K562 (cell line): ENCODE results near the gene PLEKHG5. TPM values are rescaled to one million over a fixed set of nuclear protein-coding genes. Genes with fewer than 3 reads are reported as not detected.

Experiments
- ATAC-seq: fragments of 200-7000 bp; cut with Tn5 transposase; 3 replicates; pipeline ENCODE4 v1.9.1; 2020; ENCODE audit warnings: moderate library complexity
- BruUV-seq: library from RNA; stranded (reverse); fragments of 400-500 nt; replicated peaks from 2 replicates; lab custom pipeline; 2021; lab: Mats Ljungman, UMichigan
- CTCF ChIA-PET: fragments of 300-600 bp; formaldehyde crosslinking; extraction: SDS; loops from one replicate; lab custom pipeline; 2021; ENCODE audit warnings: low intra/inter-chr PET ratio; lab: Yijun Ruan, JAX
- POLR2A ChIA-PET: fragments of 300-600, 350-650 bp; sonication (Branson Sonifier 250); formaldehyde crosslinking; extraction: SDS; loops from one replicate; lab custom pipeline; 2021; ENCODE audit warnings: antibody characterized with exemption, inconsistent platforms; lab: Yijun Ruan, JAX
- DNase-seq, 4 experiments: peaks; one replicate each; pipeline versions ENCODE4 v3.0.0 to v3.0.0-alpha.2; 2011 to 2018; ENCODE audit warnings: low spot score in 3 of 4, mixed read lengths in 3 of 4; ENCODE audit errors: extremely low read depth in 1 of 4
- FAIRE-seq: peaks from 2 replicates; lab custom pipeline; 2011; peaks lifted over from hg19 to GRCh38; lab: Jason Lieb, UNC
- H2AFZ ChIP-seq: 2 replicates; pipeline ENCODE4 v1.6.0; 2011; ENCODE audit warnings: low read depth, low read length, control low read depth, inconsistent platforms
- H3K27ac ChIP-seq: fragments of 200-600 bp; 3 replicates; pipeline ENCODE4 v1.8.0; 2011; ENCODE audit warnings: low read depth, mild to moderate bottlenecking, control low read depth, inconsistent platforms, low read length, moderate library complexity, mixed read lengths; ENCODE audit errors: extremely low read depth
- H3K27me3 ChIP-seq, 2 experiments: fragments of 300-600 bp in 1 of 2; 2 replicates in 1 of 2; 3 replicates in 1 of 2; pipeline versions ENCODE4 v1.6.0 to v1.8.0; 2011; ENCODE audit warnings: inconsistent platforms in 2 of 2, low read length in 2 of 2, mild to moderate bottlenecking in 1 of 2, mixed read lengths in 1 of 2, moderate library complexity in 1 of 2; ENCODE audit not compliant: control insufficient read depth in 2 of 2, insufficient read depth in 2 of 2
- H3K36me3 ChIP-seq: fragments of 300-600 bp; 3 replicates; pipeline ENCODE4 v1.8.0; 2011; ENCODE audit warnings: mild to moderate bottlenecking, low read length, inconsistent platforms; ENCODE audit not compliant: control insufficient read depth, insufficient read depth
- H3K4me1 ChIP-seq, 2 experiments: fragments of 200-600 bp in 1 of 2; replicated peaks in 1 of 2; 2 replicates in 1 of 2; 3 replicates in 1 of 2; pipeline versions ENCODE4 v1.5.1 to v1.8.0; 2011; ENCODE audit warnings: inconsistent platforms in 2 of 2, low read length in 2 of 2, mild to moderate bottlenecking in 1 of 2, mixed read lengths in 1 of 2, moderate library complexity in 1 of 2; ENCODE audit not compliant: control insufficient read depth in 2 of 2, insufficient read depth in 2 of 2
- H3K4me2 ChIP-seq: 2 replicates; pipeline ENCODE4 v1.6.1; 2011; ENCODE audit warnings: low read length, control low read depth, inconsistent platforms, mixed read lengths; ENCODE audit not compliant: insufficient read depth
- H3K4me3 ChIP-seq: fragments of 200-600 bp; sonication (generic), shearing (Covaris generic); 2 replicates; pipeline ENCODE4 v1.5.1; 2016; ENCODE audit warnings: control low read depth, inconsistent platforms
- H3K79me2 ChIP-seq: fragments of 200-600 bp; 3 replicates; pipeline ENCODE4 v1.8.0; 2011; ENCODE audit warnings: low read length, inconsistent platforms; ENCODE audit not compliant: control insufficient read depth, insufficient read depth
- H3K9ac ChIP-seq, 2 experiments: 2 replicates each; pipeline versions ENCODE4 v1.6.0 to v1.6.1; 2011; ENCODE audit warnings: low read depth in 2 of 2, low read length in 2 of 2, control low read depth in 1 of 2, inconsistent platforms in 1 of 2, mild to moderate bottlenecking in 1 of 2, mixed read lengths in 1 of 2; ENCODE audit not compliant: insufficient read depth in 1 of 2
- H3K9me1 ChIP-seq: one replicate; pipeline ENCODE4 v1.6.0; 2011; ENCODE audit warnings: inconsistent platforms, mild to moderate bottlenecking, low read length, moderate library complexity; ENCODE audit not compliant: control insufficient read depth, insufficient read depth
- H3K9me3 ChIP-seq: replicated peaks from 2 replicates; pipeline ENCODE4 v1.5.1; 2011; ENCODE audit warnings: low read depth, low read length, inconsistent platforms; ENCODE audit not compliant: control insufficient read depth, insufficient read depth
- H4K20me1 ChIP-seq: replicated peaks from 2 replicates; pipeline ENCODE4 v1.6.1; 2011; ENCODE audit warnings: low read length, inconsistent platforms, mixed read lengths; ENCODE audit not compliant: control insufficient read depth, insufficient read depth
- CREM ChIP-seq: IDR thresholded peaks from 2 replicates; pipeline ENCODE4 v1.6.1; 2014; ENCODE audit warnings: antibody characterized with exemption, low read depth
- ELK3 ChIP-seq: fragments of 450-650 bp; formaldehyde crosslinking; IDR thresholded peaks from 2 replicates; pipeline ENCODE4 v1.4.0; 2020; ENCODE audit warnings: mild to moderate bottlenecking
- ILK ChIP-seq: fragments of 450-650 bp; IDR thresholded peaks from 2 replicates; pipeline ENCODE4 v1.6.1; 2016; ENCODE audit warnings: missing genetic modification characterization, low read depth, mild to moderate bottlenecking, missing compliant biosample characterization, moderate library complexity, borderline replicate concordance
- KAT7 ChIP-seq: sonication (generic); formaldehyde crosslinking; IDR thresholded peaks from 2 replicates; pipeline ENCODE4 v1.8.0; 2022; ENCODE audit warnings: missing genetic modification reagents, mild to moderate bottlenecking, borderline replicate concordance
- NKRF ChIP-seq: fragments of 450-650 bp; IDR thresholded peaks from 2 replicates; pipeline ENCODE4 v1.6.1; 2016; ENCODE audit warnings: borderline replicate concordance
- PHTF2 ChIP-seq: fragments of 250-450 bp; sonication (Bioruptor Pico); IDR thresholded peaks from 2 replicates; pipeline ENCODE4 v1.5.0; 2021; ENCODE audit warnings: mild to moderate bottlenecking
- ZBTB33 ChIP-seq: sonication (generic); formaldehyde crosslinking; IDR thresholded peaks from 2 replicates; pipeline ENCODE4 v1.8.1; 2023; ENCODE audit warnings: mild to moderate bottlenecking, missing genetic modification reagents
- ZC3H4 ChIP-seq: sonication (generic); formaldehyde crosslinking; IDR thresholded peaks from 2 replicates; pipeline ENCODE4 v1.9.0; 2021; ENCODE audit warnings: missing genetic modification reagents, borderline replicate concordance
- ZFP91 ChIP-seq: sonication (generic); formaldehyde crosslinking; IDR thresholded peaks from 2 replicates; pipeline ENCODE4 v1.8.0; 2022; ENCODE audit warnings: mild to moderate bottlenecking, missing genetic modification reagents
- ZNF589 ChIP-seq: fragments of 200-800 bp; sonication (Bioruptor generic); IDR thresholded peaks from 2 replicates; pipeline ENCODE4 v1.6.1; 2016; ENCODE audit warnings: low read depth, missing genetic modification characterization, missing compliant biosample characterization
- WGBS: fragments of 100-300 bp; shearing (Covaris generic); methylation state at CpG from one replicate; pipeline ENCODE4 v1.1.6; 2016; ENCODE audit warnings: low coverage, mixed read lengths; ENCODE audit not compliant: insufficient coverage; ENCODE audit errors: missing lambda C conversion rate; 5-methylcytosine and 5-hydroxymethylcytosine counted together
- in situ Hi-C: fragments of 300-500 bp; cut with MboI; formaldehyde crosslinking; loops from 4 replicates; pipeline ENCODE4 v1.15.0; 2018; ENCODE audit warnings: inconsistent platforms, mixed read lengths
- intact Hi-C: fragments of 100-400 bp; cut with micrococcal nuclease; formaldehyde crosslinking; loops from 2 replicates; pipeline ENCODE4 v1.14.2; 2022
- polyA plus RNA-seq, 8 experiments: library from polyadenylated mRNA; depleted of rRNA in 4 of 8; stranded (reverse) in 5 of 8; unstranded in 3 of 8; fragments of >200 nt; fragmentation: Nextera tagmentation in 2 of 8; fragmentation: Illumina TruSeq in 1 of 8; extraction: Ambion mirVana in 2 of 8; extraction: Trizol in 1 of 8; gene quantifications; 2 replicates each; pipeline versions ENCODE4 v1.2.1 to v1.2.3, GENCODE V29; 2011 to 2014; ENCODE audit warnings: inconsistent platforms in 1 of 8, missing spikeins in 1 of 8
- total RNA-seq, 7 experiments: library from RNA; depleted of rRNA in 6 of 7; stranded (reverse); fragments of >200 nt in 6 of 7; fragmentation: Illumina TruSeq in 2 of 7; extraction: Trizol in 2 of 7; gene quantifications; 2 replicates each; pipeline versions ENCODE4 v1.2.1 to v1.2.3, GENCODE V29; 2011 to 2021; ENCODE audit warnings: low replicate concordance in 1 of 7
- TF ChIP-seq, protein P1 (sequence below), 2 experiments: fragments of 450-650 bp in 1 of 2; sonication (generic) in 1 of 2; formaldehyde crosslinking; conservative IDR thresholded peaks; 2 replicates each; pipeline versions ENCODE4 v1.4.0 to v1.8.1; 2020 to 2022; ENCODE audit warnings: mild to moderate bottlenecking in 1 of 2, missing genetic modification reagents in 1 of 2

PLEKHG5 gene
- total and polyA plus RNA-seq, 9 of the 15 experiments (the other 6 are each of a cell fraction or from before 2014, with no cell fraction given), result 0.04 to 0.29 (median 0.09) TPM; not detected in 3

DNA sequence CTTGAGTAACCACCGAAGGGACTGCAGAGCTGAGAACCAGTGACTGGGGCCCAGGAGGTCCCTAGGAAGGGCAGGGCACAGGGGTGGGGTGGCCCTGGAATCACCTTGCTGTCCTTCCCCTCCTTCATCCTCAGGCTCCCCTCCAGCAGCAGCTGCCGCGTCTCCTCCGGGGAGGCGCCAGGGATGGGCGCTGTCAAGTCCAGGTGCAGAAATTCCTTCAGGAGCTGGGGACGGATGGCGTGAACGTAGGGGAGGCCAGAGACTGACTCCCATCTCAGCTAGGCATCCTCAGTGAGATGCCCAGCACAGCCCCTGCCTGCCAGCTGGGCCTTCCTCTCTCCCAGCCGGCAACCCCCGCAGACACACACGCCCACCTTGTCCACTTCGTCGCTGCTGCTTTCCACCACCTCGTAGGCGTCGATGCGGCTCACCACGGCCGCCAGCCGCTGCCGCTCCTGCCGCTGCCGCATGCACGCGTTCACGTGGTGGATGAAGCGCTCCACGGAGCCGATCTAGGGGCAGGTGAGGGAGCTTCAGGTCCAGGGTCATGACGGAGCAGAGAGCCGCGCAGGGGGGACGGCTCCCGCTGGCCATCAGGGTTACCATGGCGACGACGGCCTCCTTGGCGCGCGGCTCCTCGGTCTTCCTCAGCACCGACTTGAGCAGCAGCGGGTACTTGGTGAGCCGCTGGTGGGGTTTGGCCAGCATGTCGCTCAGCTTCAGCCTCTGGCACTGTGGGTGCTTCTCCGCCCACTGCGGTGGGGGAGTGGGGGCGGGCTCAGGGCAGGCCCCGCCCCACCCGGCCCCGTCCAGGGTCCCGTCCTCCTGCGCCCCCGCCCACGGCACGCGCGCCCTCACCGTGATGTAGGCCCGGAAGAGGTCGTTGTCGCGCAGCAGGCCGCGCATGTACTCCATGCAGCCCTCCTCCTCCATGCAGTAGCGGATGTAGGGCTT lies 21.1 kb downstream of the PLEKHG5 start:
- Histone ChIP-seq H3K9ac (peak overlapping the region in 1 of 2 experiments; percentile 61; a peak in 2 of 4 replicates), H3K36me3 (no peaks in the 10 kb centered on the region), H3K27ac (no peak overlapping the region), H3K79me2 (no peaks in the 10 kb centered on the region), H2AFZ (peak overlapping the region; percentile 38; the same call in 1 of the 2 replicates), H4K20me1 (peaks cover 44% of the 10 kb centered on the region), H3K4me2 (peak overlapping the region; percentile 62), H3K4me1 (peaks cover 10 to 79% of the 10 kb centered on the region in 2 experiments; a peak in 4 of 5 replicates), H3K9me3 (no peaks in the 10 kb centered on the region), H3K4me3 (no peak overlapping the region; the same call in 1 of the 2 replicates), H3K27me3 (peaks cover 52 to 83% of the 10 kb centered on the region in 2 experiments), H3K9me1 (peaks cover 2% of the 10 kb centered on the region)
- FAIRE-seq, result no peak
- 26% methylated on average over 60 of the region's 67 CpGs for WGBS
- DNase-seq, result peak in 3 of 4 experiments; percentile 40 to 87 (median 86)
- ChIA-PET CTCF (interaction anchor here (1.1 kb wide), 1 partner anchor 121 kb away, joined by 3 read pairs; no protein-coding TSS in a partner anchor), POLR2A (interaction anchor here (0.6 to 0.7 kb wide), 2 partner anchors 333 to 1629 kb away, joined by 3 read pairs; no protein-coding TSS in a partner anchor)
- no TSS peak for BruUV-seq
- intact Hi-C loops (loop anchor here (5.0 kb wide), 1 partner anchor 63 kb away; no protein-coding TSS in a partner anchor), in situ Hi-C loops (loop anchor here (5.0 kb wide), 1 partner anchor 58 kb away; no protein-coding TSS in a partner anchor)
- ATAC-seq, result peak; percentile 4
- no peak for TF ChIP-seq PHTF2 (CRISPR knock-in tag)
- TF ChIP-seq ZC3H4 (CRISPR knock-in tag), result peak; percentile 52; the same call in 1 of the 2 replicates
- no peak for TF ChIP-seq NKRF
- no peak for TF ChIP-seq ZFP91 (CRISPR knock-in tag)
- TF ChIP-seq ZBTB33, result peak; percentile 94
- no peak for TF ChIP-seq CREM
- no peak for TF ChIP-seq ILK (tag)
- TF ChIP-seq, protein P1, sequence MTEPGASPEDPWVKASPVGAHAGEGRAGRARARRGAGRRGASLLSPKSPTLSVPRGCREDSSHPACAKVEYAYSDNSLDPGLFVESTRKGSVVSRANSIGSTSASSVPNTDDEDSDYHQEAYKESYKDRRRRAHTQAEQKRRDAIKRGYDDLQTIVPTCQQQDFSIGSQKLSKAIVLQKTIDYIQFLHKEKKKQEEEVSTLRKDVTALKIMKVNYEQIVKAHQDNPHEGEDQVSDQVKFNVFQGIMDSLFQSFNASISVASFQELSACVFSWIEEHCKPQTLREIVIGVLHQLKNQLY (CRISPR knock-in tag; conservative IDR thresholded peaks at IDR 0.05), result no peak
- no peak for TF ChIP-seq ELK3 (CRISPR knock-in tag)
- no peak for TF ChIP-seq KAT7 (CRISPR knock-in tag)
- no peak for TF ChIP-seq ZNF589
